ENCODE measurements around the gene DAPK3.
"Not testable (repeated sequence)": the region's sequence is repeated elsewhere in the genome, so short reads cannot be mapped to it uniquely, and the experiment has no call there.

DNA sequence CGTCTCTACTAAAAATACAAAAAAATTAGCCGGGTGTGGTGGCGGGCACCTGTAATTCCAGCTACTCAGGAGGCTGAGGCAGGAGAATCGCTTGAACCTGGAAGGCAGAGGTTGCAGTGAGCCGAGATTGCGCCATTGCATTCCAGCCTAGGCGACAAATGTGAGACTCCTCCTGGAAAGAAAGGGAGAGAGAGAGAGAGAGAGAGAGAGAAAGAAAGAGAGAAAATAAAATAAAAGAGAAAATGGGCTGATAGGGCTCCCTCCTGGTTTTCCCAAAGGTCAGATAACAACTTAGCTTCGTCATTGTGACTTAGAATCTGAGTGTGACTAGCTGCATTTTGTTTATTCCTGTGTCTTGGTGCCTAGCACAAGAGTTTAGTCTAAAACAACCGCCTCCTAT lies 34.5 kb upstream of the DAPK3 start:
- TF ChIP-seq, protein P1, sequence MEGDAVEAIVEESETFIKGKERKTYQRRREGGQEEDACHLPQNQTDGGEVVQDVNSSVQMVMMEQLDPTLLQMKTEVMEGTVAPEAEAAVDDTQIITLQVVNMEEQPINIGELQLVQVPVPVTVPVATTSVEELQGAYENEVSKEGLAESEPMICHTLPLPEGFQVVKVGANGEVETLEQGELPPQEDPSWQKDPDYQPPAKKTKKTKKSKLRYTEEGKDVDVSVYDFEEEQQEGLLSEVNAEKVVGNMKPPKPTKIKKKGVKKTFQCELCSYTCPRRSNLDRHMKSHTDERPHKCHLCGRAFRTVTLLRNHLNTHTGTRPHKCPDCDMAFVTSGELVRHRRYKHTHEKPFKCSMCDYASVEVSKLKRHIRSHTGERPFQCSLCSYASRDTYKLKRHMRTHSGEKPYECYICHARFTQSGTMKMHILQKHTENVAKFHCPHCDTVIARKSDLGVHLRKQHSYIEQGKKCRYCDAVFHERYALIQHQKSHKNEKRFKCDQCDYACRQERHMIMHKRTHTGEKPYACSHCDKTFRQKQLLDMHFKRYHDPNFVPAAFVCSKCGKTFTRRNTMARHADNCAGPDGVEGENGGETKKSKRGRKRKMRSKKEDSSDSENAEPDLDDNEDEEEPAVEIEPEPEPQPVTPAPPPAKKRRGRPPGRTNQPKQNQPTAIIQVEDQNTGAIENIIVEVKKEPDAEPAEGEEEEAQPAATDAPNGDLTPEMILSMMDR (IDR thresholded peaks at IDR 0.05; ENCODE audit: poor library complexity, severe bottlenecking): not testable (repeated sequence)
- TF ChIP-seq EZH2 (IDR thresholded peaks at IDR 0.05; ENCODE audit: borderline replicate concordance, insufficient read depth, low read length, poor library complexity, severe bottlenecking); POLR2AphosphoS5 (IDR thresholded peaks at IDR 0.05); EP300 (conservative IDR thresholded peaks at IDR 0.05; ENCODE audit: poor library complexity, severe bottlenecking): not testable (repeated sequence)
